MCF 10A (cell line): ENCODE data around the gene MAPT. TPM values are rescaled to one million over a fixed set of nuclear protein-coding genes. Genes with fewer than 3 reads are reported as not detected.

ENCODE experiments used
- BruUV-seq: library from RNA; stranded (reverse); fragments of 400-500 nt; replicated peaks from 2 replicates; lab custom pipeline; 2021; lab: Mats Ljungman, UMichigan
- CTCF ChIA-PET: fragments of 300-600 bp; sonication (Branson Sonifier 250); formaldehyde crosslinking; extraction: SDS; loops from one replicate; lab custom pipeline; 2021; ENCODE audit warnings: antibody characterized with exemption, inconsistent platforms; lab: Yijun Ruan, JAX
- POLR2A ChIA-PET: fragments of 300-600, 350-650 bp; sonication (Branson Sonifier 250); formaldehyde crosslinking; extraction: SDS; loops from one replicate; lab custom pipeline; 2020; ENCODE audit warnings: antibody characterized with exemption, inconsistent platforms; lab: Yijun Ruan, JAX
- DNase-seq: peaks from one replicate; pipeline ENCODE4 v3.0.0-alpha.2; 2018; ENCODE audit not compliant: unreplicated experiment
- H3K27ac Mint-ChIP-seq: one replicate; pipeline ENCODE4 v1.8.0; 2022; ENCODE audit warnings: mild to moderate bottlenecking, low read depth, mixed read lengths; ENCODE audit not compliant: unreplicated experiment
- H3K27me3 Mint-ChIP-seq: one replicate; pipeline ENCODE4 v1.8.0; 2022; ENCODE audit warnings: mixed read lengths; ENCODE audit not compliant: insufficient read depth, unreplicated experiment
- H3K36me3 Mint-ChIP-seq: one replicate; pipeline ENCODE4 v1.8.0; 2022; ENCODE audit warnings: mild to moderate bottlenecking, moderate library complexity, mixed read lengths; ENCODE audit not compliant: insufficient read depth, unreplicated experiment
- H3K4me1 Mint-ChIP-seq: one replicate; pipeline ENCODE4 v1.8.0; 2022; ENCODE audit warnings: mixed read lengths; ENCODE audit not compliant: insufficient read depth, unreplicated experiment
- H3K4me3 Mint-ChIP-seq: one replicate; pipeline ENCODE4 v1.8.0; 2022; ENCODE audit warnings: mild to moderate bottlenecking, moderate library complexity, mixed read lengths; ENCODE audit not compliant: unreplicated experiment
- H3K9me3 Mint-ChIP-seq: one replicate; pipeline ENCODE4 v1.8.0; 2022; ENCODE audit warnings: mixed read lengths; ENCODE audit not compliant: unreplicated experiment
- intact Hi-C: fragments of 100-400 bp; cut with micrococcal nuclease; formaldehyde crosslinking; loops from 2 replicates; pipeline ENCODE4 v1.14.1; 2022
- total RNA-seq: library from RNA; stranded (reverse); gene quantifications from 2 replicates; pipeline ENCODE4 v1.2.3, GENCODE V29; 2022
- TF ChIP-seq, protein P1 (sequence below): fragments of 200-600 bp; IDR thresholded peaks from one replicate; pipeline ENCODE4 v1.8.0; 2022; ENCODE audit warnings: antibody characterized with exemption, mild to moderate bottlenecking; ENCODE audit not compliant: unreplicated experiment

MAPT gene
- total RNA-seq, 1 experiment from 2014 or later, result 0.42 TPM

DNA sequence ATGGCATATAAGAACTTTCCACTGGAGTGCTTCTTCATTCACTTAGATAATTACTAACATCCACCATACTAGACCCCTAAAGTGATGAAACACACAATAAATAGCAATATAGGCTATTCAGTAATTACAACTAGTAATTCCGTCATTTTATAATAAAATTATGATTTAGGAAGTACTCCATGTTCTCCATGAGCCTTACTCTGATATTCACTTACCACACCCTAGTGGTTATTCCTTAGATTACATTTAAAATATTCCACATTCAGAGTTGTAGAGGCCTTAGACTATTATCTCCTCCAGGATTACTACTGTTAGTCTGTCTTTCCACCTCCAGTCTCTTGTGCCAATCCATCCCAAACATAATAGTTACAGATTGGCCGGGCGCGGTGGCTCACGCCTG lies 167.1 kb downstream of the MAPT start:
- Mint-ChIP-seq H3K27ac (no peak overlapping the region), H3K4me3 (no peak overlapping the region), H3K4me1 (peaks cover 21% of the 10 kb centered on the region), H3K27me3 (no peaks in the 10 kb centered on the region), H3K36me3 (peaks cover 71% of the 10 kb centered on the region), H3K9me3 (no peaks in the 10 kb centered on the region)
- DNase-seq, result peak; percentile 14
- CTCF ChIA-PET, result no interaction called here
- TF ChIP-seq, protein P1, sequence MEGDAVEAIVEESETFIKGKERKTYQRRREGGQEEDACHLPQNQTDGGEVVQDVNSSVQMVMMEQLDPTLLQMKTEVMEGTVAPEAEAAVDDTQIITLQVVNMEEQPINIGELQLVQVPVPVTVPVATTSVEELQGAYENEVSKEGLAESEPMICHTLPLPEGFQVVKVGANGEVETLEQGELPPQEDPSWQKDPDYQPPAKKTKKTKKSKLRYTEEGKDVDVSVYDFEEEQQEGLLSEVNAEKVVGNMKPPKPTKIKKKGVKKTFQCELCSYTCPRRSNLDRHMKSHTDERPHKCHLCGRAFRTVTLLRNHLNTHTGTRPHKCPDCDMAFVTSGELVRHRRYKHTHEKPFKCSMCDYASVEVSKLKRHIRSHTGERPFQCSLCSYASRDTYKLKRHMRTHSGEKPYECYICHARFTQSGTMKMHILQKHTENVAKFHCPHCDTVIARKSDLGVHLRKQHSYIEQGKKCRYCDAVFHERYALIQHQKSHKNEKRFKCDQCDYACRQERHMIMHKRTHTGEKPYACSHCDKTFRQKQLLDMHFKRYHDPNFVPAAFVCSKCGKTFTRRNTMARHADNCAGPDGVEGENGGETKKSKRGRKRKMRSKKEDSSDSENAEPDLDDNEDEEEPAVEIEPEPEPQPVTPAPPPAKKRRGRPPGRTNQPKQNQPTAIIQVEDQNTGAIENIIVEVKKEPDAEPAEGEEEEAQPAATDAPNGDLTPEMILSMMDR, result no peak
- no TSS peak for BruUV-seq
- intact Hi-C loops, result no loop called here
- POLR2A ChIA-PET, result no interaction called here

DNA sequence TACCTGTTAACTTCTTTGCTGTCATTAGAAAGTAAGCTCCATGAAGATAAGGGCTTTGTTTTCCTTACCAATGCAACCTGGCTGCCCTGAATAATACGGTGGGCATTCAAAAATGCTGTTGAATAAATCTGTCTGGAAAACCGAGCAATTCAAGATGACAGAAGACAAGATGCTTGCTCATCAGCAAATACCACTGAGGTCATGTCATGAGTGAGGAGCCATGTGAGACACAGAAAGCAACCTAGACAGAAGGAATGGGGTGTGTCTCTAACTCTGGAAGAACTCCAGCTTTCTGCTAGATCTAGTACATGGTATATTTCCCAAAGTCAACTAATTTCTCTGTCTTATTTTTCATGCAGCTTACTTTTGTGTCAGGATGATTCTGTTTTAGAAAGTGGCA lies 168.9 kb downstream of the MAPT start:
- POLR2A ChIA-PET, result interaction anchor here (0.7 to 1.7 kb wide), 8 partner anchors 10 to 130 kb away, joined by 3 to 8 read pairs (median 3); partner anchors contain the start of gene KANSL1
- BruUV-seq, result no TSS peak
- H3K4me1 Mint-ChIP-seq, result peaks cover 14% of the 10 kb centered on the region
- no peaks in the 10 kb centered on the region for H3K9me3 Mint-ChIP-seq
- no peaks in the 10 kb centered on the region for H3K27me3 Mint-ChIP-seq
- intact Hi-C loops, result no loop called here
- CTCF ChIA-PET, result interaction anchor here (1.7 to 2.1 kb wide), 3 partner anchors 19 to 61 kb away, joined by 7 to 13 read pairs (median 10); no protein-coding TSS in a partner anchor
- H3K4me3 Mint-ChIP-seq, result no peak overlapping the region
- H3K27ac Mint-ChIP-seq, result peak overlapping the region; percentile 75
- peaks cover 63% of the 10 kb centered on the region for H3K36me3 Mint-ChIP-seq
- DNase-seq, result peak; percentile 80
- TF ChIP-seq, protein P1, result no peak

- H3K27me3 Mint-ChIP-seq, result no peaks in the 10 kb centered on the region
- CTCF ChIA-PET, result interaction anchor here (2.1 kb wide), 1 partner anchor 18 kb away, joined by 10 read pairs; no protein-coding TSS in a partner anchor
- H3K36me3 Mint-ChIP-seq, result peaks cover 52% of the 10 kb centered on the region
- POLR2A ChIA-PET, result interaction anchor here (1.4 to 1.7 kb wide), 3 partner anchors 9 to 129 kb away, joined by 4 to 8 read pairs (median 8); partner anchors contain the start of gene KANSL1
- DNase-seq, result no peak
- H3K4me1 Mint-ChIP-seq, result peaks cover 14% of the 10 kb centered on the region
- no TSS peak for BruUV-seq
- intact Hi-C loops, result no loop called here
- peak overlapping the region; percentile 33 for H3K27ac Mint-ChIP-seq
- H3K9me3 Mint-ChIP-seq, result no peaks in the 10 kb centered on the region
- TF ChIP-seq, protein P1, result no peak
- H3K4me3 Mint-ChIP-seq, result no peak overlapping the region
Observed at GRCh38 chr17:46064460-46064859, 170.1 kb downstream of the MAPT start.

DNA sequence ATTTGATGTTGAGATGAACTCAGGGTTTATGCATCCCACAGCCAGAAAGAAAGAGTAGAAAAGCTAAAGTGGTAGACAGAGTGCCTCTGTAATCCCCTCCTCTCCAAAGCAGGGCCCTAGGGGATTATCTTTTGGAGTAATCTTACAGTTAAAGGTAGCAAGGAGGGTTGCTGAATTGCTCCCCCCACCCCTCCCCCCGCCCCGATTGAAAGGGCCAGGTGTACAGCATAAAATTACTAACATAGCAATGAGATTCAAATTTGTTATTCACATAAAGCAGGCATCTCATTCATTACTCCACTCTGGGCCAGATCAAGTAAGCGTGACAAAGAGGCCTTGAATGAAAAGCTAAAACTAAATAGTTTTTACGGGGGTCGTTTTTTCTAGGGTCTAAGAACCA lies 177.4 kb downstream of the MAPT start:
- Mint-ChIP-seq H3K9me3 (no peaks in the 10 kb centered on the region), H3K4me3 (no peak overlapping the region), H3K27ac (no peak overlapping the region), H3K27me3 (no peaks in the 10 kb centered on the region), H3K4me1 (peaks cover 14% of the 10 kb centered on the region), H3K36me3 (peaks cover 18% of the 10 kb centered on the region)
- TF ChIP-seq, protein P1, result no peak
- no peak for DNase-seq
- intact Hi-C loops, result no loop called here
- no TSS peak for BruUV-seq
- POLR2A ChIA-PET, result interaction anchor here (1.1 to 1.3 kb wide), 2 partner anchors 16 to 121 kb away, joined by 3 to 5 read pairs; partner anchors contain the start of gene KANSL1
- CTCF ChIA-PET, result interaction anchor here (0.7 kb wide), 1 partner anchor 86 kb away, joined by 4 read pairs; no protein-coding TSS in a partner anchor
